ENCODE results near the gene TSR3.

TSR3 gene

GRCh38 chr16:1308036-1308976 is 43.4 kb downstream of the TSR3 start:
- peak; percentile 79 for DNase-seq (ENCODE audit: low spot score)

- no peak for DNase-seq (ENCODE audit: low spot score)
Measured at GRCh38 chr16:1306334-1306733, 45.3 kb downstream of the TSR3 start.

- DNase-seq (ENCODE audit: low spot score): no peak
Measured at GRCh38 chr16:1305823-1306222, 45.9 kb downstream of the TSR3 start.

GRCh38 chr16:1301562-1301961 is 50.1 kb downstream of the TSR3 start:
- no peak for DNase-seq (ENCODE audit: low spot score)

- DNase-seq (ENCODE audit: low spot score): no peak
Measured at GRCh38 chr16:1300664-1301476, 50.8 kb downstream of the TSR3 start.

GRCh38 chr16:1299868-1300203 is 51.8 kb downstream of the TSR3 start:
- no peak for DNase-seq (ENCODE audit: low spot score)

All from SW480 (cell line).